HepG2 (cell line): Measurements from ENCODE around the gene MYO5B. TPM values are rescaled to one million over a fixed set of nuclear protein-coding genes. Genes with fewer than 3 reads are reported as not detected.

Source experiments
- CHCHD3 ChIP-seq: sonication (generic); formaldehyde crosslinking; IDR thresholded peaks from 2 replicates; pipeline ENCODE4 v1.8.0; 2022; ENCODE audit warnings: mild to moderate bottlenecking, missing genetic modification reagents, moderate library complexity
- MZF1 ChIP-seq: sonication (generic); formaldehyde crosslinking; IDR thresholded peaks from 2 replicates; pipeline ENCODE4 v1.8.1; 2023; ENCODE audit warnings: mild to moderate bottlenecking, missing genetic modification reagents, borderline replicate concordance
- POLR2AphosphoS5 ChIP-seq: IDR thresholded peaks from 2 replicates; pipeline ENCODE4 v1.6.1; 2012; ENCODE audit warnings: low read depth, low read length
- PPARG ChIP-seq: conservative IDR thresholded peaks from 2 replicates; pipeline ENCODE4 v1.6.1; 2016; ENCODE audit warnings: missing biosample characterization, missing genetic modification reagents
- RBAK ChIP-seq: sonication (generic); formaldehyde crosslinking; IDR thresholded peaks from 2 replicates; pipeline ENCODE4 v1.5.1; 2020; ENCODE audit warnings: mild to moderate bottlenecking, missing genetic modification reagents
- ZNF451 ChIP-seq: sonication (generic); formaldehyde crosslinking; IDR thresholded peaks from 2 replicates; pipeline ENCODE4 v1.5.0; 2020; ENCODE audit warnings: mild to moderate bottlenecking, missing genetic modification reagents
- ZNF510 ChIP-seq: sonication (generic); formaldehyde crosslinking; IDR thresholded peaks from 2 replicates; pipeline ENCODE4 v1.4.0; 2020; ENCODE audit warnings: low read depth, mild to moderate bottlenecking, missing genetic modification reagents
- ZNF567 ChIP-seq: sonication (generic); formaldehyde crosslinking; IDR thresholded peaks from 2 replicates; pipeline ENCODE4 v1.8.1; 2023; ENCODE audit warnings: mild to moderate bottlenecking, missing genetic modification reagents, borderline replicate concordance
- polyA plus RNA-seq, 8 experiments: library from polyadenylated mRNA; depleted of rRNA in 3 of 8; stranded (reverse) in 7 of 8; unstranded in 1 of 8; fragments of >200 nt; fragmentation: Illumina TruSeq in 4 of 8; extraction: Trizol in 4 of 8; gene quantifications; 2 replicates each; pipeline versions ENCODE4 v1.2.1 to v1.2.3, GENCODE V29; 2011 to 2016; ENCODE audit warnings: low read depth in 4 of 8, missing spikeins in 1 of 8, mixed read lengths in 1 of 8; ENCODE audit not compliant: insufficient read depth in 1 of 8
- total RNA-seq, 5 experiments: library from RNA; depleted of rRNA; stranded (reverse); fragments of >200 nt; fragmentation: Illumina TruSeq; extraction: Trizol; gene quantifications; 2 replicates each; pipeline ENCODE4 v1.2.3, GENCODE V29; 2016; ENCODE audit warnings: low read depth in 1 of 5
- TF ChIP-seq, protein P1 (sequence below), 2 experiments: fragments of 450-650 bp in 1 of 2; sonication (generic) in 1 of 2; formaldehyde crosslinking in 1 of 2; IDR thresholded peaks; 2 replicates each; pipeline versions ENCODE4 v1.6.1 to v1.8.0; 2016 to 2022; ENCODE audit warnings: antibody characterized with exemption in 1 of 2, mild to moderate bottlenecking in 1 of 2, missing genetic modification reagents in 1 of 2
- TF ChIP-seq, protein P2 (sequence below): sonication (generic); formaldehyde crosslinking; IDR thresholded peaks from 2 replicates; pipeline ENCODE4 v1.4.0; 2020; ENCODE audit warnings: missing genetic modification reagents
- TF ChIP-seq, protein P3 (sequence below): sonication (generic); formaldehyde crosslinking; IDR thresholded peaks from 2 replicates; pipeline ENCODE4 v1.9.0; 2022; ENCODE audit warnings: low read depth, missing genetic modification reagents

The MYO5B gene
- total and polyA plus RNA-seq, 2 of the 13 experiments (the other 11 are each of a cell fraction or from before 2014, with no cell fraction given) = 13.1 to 24.0 TPM

DNA sequence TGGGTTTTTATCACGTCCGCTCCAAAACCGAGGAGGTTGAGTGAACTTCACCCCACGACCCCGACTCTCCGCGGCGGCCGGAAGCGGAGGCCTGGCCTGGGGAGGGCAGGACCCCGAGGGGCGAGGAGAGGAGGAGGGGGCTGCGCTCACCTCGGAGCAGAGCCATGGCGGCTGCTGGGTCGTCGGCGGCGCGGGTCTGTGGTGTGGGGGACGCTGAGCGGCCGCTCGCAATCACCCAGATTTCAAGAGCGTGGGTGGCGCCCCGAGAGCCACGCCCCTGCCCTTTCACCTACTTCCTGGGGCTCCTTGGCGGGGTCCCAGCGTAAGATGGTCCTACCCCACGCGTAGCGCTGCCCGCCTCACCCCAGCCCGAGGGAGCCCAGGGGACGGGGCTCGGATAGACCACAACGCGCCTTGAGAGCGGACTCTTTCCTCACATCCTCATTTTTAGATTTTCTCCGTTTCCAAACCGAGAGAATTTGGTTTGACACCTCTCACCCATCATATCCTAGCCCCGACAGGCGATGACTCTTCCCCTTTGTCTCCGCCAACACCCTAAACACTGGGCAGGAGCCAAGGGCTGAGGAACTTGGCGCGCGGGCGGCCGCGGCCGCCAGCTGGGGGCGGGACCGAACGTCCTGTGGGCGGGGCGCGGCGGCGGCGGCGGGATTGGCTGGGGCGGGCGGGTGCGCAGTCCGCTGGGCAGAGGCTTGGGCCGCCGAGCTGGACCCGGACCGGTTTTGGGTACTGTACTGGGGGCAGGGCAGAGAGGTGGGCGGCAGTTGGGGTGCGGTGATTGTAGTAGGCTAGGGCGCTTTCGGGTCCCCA, 381.4 kb downstream of the MYO5B start, which contains the start of gene ACAA2 (continued):
- TF ChIP-seq, protein P1, sequence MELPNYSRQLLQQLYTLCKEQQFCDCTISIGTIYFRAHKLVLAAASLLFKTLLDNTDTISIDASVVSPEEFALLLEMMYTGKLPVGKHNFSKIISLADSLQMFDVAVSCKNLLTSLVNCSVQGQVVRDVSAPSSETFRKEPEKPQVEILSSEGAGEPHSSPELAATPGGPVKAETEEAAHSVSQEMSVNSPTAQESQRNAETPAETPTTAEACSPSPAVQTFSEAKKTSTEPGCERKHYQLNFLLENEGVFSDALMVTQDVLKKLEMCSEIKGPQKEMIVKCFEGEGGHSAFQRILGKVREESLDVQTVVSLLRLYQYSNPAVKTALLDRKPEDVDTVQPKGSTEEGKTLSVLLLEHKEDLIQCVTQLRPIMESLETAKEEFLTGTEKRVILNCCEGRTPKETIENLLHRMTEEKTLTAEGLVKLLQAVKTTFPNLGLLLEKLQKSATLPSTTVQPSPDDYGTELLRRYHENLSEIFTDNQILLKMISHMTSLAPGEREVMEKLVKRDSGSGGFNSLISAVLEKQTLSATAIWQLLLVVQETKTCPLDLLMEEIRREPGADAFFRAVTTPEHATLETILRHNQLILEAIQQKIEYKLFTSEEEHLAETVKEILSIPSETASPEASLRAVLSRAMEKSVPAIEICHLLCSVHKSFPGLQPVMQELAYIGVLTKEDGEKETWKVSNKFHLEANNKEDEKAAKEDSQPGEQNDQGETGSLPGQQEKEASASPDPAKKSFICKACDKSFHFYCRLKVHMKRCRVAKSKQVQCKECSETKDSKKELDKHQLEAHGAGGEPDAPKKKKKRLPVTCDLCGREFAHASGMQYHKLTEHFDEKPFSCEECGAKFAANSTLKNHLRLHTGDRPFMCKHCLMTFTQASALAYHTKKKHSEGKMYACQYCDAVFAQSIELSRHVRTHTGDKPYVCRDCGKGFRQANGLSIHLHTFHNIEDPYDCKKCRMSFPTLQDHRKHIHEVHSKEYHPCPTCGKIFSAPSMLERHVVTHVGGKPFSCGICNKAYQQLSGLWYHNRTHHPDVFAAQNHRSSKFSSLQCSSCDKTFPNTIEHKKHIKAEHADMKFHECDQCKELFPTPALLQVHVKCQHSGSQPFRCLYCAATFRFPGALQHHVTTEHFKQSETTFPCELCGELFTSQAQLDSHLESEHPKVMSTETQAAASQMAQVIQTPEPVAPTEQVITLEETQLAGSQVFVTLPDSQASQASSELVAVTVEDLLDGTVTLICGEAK (IDR thresholded peaks at IDR 0.05) = no peak
- TF ChIP-seq, protein P1 (CRISPR knock-in tag; IDR thresholded peaks at IDR 0.05) = no peak; the same call in 1 of the 2 replicates
- TF ChIP-seq ZNF451 = peak; percentile 71; the same call in 1 of the 2 replicates
- no peak for TF ChIP-seq CHCHD3 (CRISPR knock-in tag)
- TF ChIP-seq RBAK (CRISPR knock-in tag) = no peak
- TF ChIP-seq PPARG (CRISPR knock-in tag) = peak; percentile 98
- TF ChIP-seq MZF1 (CRISPR knock-in tag) = no peak
- TF ChIP-seq POLR2AphosphoS5 = peak; percentile 88
- TF ChIP-seq, protein P2, sequence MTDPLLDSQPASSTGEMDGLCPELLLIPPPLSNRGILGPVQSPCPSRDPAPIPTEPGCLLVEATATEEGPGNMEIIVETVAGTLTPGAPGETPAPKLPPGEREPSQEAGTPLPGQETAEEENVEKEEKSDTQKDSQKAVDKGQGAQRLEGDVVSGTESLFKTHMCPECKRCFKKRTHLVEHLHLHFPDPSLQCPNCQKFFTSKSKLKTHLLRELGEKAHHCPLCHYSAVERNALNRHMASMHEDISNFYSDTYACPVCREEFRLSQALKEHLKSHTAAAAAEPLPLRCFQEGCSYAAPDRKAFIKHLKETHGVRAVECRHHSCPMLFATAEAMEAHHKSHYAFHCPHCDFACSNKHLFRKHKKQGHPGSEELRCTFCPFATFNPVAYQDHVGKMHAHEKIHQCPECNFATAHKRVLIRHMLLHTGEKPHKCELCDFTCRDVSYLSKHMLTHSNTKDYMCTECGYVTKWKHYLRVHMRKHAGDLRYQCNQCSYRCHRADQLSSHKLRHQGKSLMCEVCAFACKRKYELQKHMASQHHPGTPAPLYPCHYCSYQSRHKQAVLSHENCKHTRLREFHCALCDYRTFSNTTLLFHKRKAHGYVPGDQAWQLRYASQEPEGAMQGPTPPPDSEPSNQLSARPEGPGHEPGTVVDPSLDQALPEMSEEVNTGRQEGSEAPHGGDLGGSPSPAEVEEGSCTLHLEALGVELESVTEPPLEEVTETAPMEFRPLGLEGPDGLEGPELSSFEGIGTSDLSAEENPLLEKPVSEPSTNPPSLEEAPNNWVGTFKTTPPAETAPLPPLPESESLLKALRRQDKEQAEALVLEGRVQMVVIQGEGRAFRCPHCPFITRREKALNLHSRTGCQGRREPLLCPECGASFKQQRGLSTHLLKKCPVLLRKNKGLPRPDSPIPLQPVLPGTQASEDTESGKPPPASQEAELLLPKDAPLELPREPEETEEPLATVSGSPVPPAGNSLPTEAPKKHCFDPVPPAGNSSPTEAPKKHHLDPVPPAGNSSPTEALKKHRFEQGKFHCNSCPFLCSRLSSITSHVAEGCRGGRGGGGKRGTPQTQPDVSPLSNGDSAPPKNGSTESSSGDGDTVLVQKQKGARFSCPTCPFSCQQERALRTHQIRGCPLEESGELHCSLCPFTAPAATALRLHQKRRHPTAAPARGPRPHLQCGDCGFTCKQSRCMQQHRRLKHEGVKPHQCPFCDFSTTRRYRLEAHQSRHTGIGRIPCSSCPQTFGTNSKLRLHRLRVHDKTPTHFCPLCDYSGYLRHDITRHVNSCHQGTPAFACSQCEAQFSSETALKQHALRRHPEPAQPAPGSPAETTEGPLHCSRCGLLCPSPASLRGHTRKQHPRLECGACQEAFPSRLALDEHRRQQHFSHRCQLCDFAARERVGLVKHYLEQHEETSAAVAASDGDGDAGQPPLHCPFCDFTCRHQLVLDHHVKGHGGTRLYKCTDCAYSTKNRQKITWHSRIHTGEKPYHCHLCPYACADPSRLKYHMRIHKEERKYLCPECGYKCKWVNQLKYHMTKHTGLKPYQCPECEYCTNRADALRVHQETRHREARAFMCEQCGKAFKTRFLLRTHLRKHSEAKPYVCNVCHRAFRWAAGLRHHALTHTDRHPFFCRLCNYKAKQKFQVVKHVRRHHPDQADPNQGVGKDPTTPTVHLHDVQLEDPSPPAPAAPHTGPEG = peak; percentile 26; the same call in 1 of the 2 replicates
- TF ChIP-seq ZNF567 (CRISPR knock-in tag) = no peak
- TF ChIP-seq, protein P3, sequence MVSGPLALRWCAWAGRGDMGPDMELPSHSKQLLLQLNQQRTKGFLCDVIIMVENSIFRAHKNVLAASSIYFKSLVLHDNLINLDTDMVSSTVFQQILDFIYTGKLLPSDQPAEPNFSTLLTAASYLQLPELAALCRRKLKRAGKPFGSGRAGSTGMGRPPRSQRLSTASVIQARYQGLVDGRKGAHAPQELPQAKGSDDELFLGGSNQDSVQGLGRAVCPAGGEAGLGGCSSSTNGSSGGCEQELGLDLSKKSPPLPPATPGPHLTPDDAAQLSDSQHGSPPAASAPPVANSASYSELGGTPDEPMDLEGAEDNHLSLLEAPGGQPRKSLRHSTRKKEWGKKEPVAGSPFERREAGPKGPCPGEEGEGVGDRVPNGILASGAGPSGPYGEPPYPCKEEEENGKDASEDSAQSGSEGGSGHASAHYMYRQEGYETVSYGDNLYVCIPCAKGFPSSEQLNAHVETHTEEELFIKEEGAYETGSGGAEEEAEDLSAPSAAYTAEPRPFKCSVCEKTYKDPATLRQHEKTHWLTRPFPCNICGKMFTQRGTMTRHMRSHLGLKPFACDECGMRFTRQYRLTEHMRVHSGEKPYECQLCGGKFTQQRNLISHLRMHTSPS (CRISPR knock-in tag) = no peak
- no peak for TF ChIP-seq ZNF510
